AG09319 (cell line): Measurements from ENCODE around the gene EML2.

Experiments
- DNase-seq: peaks from one replicate; pipeline ENCODE4 v3.0.0-alpha.2; 2010; ENCODE audit warnings: low read depth; ENCODE audit errors: extremely low read depth
- TF ChIP-seq, protein P1 (sequence below): IDR thresholded peaks from 2 replicates; pipeline ENCODE4 v1.5.1; 2011; ENCODE audit warnings: low read depth, mild to moderate bottlenecking, inconsistent platforms, low read length, moderate library complexity

Gene EML2

DNA sequence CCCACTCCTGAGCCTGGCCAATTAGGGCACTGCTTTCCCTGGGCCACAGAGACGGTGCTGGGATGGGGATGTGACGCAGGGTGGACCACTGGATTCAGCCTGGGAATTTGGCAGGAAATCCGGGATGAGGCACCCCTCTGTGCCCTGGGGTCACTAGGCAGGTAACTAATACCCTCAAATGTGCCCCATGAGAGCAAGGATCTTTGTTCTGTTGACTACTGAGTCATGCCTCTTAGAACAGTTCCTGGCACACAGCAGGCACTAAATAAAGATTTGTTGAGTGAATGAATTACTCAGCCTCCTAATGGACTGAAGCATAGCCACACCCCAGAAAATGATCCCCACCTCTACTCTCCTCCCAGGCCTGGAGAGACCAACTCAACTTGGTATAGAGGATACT is 70.5 kb downstream of the EML2 start:
- no peak for DNase-seq

DNA sequence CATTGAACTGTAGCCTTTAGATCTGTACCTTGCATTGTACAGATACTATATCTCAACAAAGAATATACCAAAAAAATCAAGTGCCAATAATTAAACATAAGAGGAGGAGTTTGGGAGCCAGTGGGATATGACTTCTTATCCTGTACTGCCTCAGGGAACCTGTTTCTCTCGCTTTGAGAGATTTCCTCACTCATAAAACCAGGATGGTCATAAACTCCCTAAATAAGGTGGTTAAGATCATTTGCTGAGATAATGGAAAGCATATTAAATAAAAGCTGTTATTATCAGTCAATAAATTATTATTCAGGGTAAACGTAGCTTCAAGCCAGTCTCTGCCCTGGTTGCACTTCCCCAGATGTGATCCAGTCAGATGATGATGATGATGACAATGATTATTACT is 71.6 kb downstream of the EML2 start:
- DNase-seq: no peak
- TF ChIP-seq, protein P1, sequence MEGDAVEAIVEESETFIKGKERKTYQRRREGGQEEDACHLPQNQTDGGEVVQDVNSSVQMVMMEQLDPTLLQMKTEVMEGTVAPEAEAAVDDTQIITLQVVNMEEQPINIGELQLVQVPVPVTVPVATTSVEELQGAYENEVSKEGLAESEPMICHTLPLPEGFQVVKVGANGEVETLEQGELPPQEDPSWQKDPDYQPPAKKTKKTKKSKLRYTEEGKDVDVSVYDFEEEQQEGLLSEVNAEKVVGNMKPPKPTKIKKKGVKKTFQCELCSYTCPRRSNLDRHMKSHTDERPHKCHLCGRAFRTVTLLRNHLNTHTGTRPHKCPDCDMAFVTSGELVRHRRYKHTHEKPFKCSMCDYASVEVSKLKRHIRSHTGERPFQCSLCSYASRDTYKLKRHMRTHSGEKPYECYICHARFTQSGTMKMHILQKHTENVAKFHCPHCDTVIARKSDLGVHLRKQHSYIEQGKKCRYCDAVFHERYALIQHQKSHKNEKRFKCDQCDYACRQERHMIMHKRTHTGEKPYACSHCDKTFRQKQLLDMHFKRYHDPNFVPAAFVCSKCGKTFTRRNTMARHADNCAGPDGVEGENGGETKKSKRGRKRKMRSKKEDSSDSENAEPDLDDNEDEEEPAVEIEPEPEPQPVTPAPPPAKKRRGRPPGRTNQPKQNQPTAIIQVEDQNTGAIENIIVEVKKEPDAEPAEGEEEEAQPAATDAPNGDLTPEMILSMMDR: no peak

More for the DNA sequence above, 70.5 kb downstream of the EML2 start:
- TF ChIP-seq, protein P1: no peak

DNA sequence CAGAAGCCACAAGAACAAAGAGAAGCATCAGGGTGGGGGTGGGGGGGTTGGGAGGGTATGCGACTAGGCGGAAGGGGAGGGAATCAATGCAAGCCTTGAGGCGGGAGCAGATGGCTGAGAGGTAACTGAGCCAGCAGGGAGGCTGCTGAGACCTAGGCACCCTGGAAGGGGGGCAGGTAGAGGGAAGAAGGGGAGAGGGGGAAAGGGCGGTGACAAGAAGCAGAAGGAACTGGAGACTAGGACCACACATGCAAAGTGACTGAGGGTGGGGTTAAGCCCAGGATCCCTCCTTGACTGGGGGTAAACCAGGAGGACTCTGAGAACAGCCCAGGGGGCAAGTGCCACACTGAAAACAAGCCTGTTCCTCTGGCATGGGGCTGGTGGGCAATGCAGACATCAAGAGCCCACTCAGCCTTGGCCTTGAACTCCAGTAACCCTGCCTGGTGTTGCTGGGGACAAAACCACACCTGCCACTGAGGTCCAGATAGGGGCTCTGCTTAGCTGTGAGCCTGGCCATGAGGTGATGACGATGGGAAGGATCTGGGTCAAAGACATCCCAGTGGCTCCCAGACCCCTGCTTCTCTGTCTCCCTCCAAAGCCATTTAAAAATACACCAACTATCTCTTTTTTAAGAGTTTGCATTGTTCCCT is 74.9 kb downstream of the EML2 start:
- TF ChIP-seq, protein P1: no peak

DNA sequence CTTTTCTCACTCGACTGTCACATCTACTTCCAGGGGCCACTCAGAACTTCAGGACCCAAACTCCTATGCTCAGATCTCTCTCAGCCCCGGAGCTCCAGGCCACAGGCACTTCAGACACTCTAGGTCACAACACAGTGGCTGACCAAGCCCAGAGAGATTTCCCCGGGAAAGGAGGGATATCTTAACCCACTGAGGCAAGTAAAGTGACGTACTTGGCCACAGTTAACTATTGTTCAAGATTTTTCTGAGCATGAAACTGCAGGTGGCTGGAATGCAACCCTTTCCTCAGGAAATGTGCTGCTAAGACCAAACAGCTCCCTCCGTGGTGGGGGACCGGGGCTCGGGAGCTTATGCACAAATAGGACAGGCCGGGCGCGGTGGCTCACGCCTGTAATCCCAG is 78.5 kb downstream of the EML2 start:
- TF ChIP-seq, protein P1: no peak
- DNase-seq: no peak

More for the DNA sequence above, 74.9 kb downstream of the EML2 start:
- no peak for DNase-seq

DNA sequence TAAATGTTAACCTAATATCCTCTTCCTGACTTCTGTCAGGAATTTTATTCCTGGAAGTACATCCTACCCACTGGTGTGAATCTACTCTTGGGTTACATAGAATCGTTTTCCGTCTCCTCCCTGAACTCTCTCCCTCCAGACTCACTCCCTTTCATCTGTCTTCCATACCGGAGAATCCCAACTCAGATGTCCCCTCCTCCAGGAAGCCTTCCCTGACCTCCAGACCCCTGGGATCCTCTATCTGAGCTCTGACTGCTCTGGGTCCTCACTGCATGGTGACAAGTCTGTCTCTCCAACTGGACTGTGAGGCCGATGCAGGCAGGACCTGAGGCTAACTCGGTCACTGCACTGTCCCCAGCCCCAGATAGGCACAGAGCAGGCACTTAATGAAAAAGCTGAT is 79.2 kb downstream of the EML2 start:
- no peak for DNase-seq
- TF ChIP-seq, protein P1: no peak
